ENCODE results near the gene PHACTR1.
"Not testable (repeated sequence)": the region's sequence is repeated elsewhere in the genome, so short reads cannot be mapped to it uniquely, and the experiment has no call there.

PHACTR1 gene

DNA sequence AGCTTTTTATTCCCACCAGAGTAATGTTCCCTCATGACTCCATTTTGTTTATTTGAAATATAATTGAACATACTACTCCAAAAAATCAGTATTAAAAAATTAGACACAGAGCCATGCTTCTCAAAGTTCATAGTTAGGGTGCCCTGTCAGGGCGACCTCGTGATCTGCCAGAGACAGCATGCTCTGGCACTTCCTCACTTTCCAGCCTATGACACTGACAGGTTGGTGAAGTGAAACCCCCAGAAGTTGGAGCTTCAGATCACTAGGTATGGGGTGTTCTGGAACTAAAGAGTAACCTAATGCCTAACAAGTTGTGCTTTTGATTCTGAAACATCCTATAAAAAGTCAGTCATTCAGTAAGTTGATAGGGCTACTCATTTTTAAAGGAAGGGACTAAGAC, 518.8 kb downstream of the PHACTR1 start:
- Histone ChIP-seq H3K9ac (ENCODE audit: low read length) (no peak overlapping the region), H3K4me1 (ENCODE audit: insufficient read depth, low read length) (no peaks in the 10 kb centered on the region), H3K36me3 (ENCODE audit: insufficient read depth, low read length) (no peaks in the 10 kb centered on the region), H3K27ac (ENCODE audit: low read depth, low read length) (no peak overlapping the region), H3K27me3 (ENCODE audit: control insufficient read depth in 1 of 2, insufficient read depth in 2 of 2, low read length in 2 of 2) (no peaks in the 10 kb centered on the region), H3K9me3 (ENCODE audit: low read length) (no peaks in the 10 kb centered on the region), H3K4me3 (ENCODE audit: low read depth in 1 of 2, low read length in 2 of 2) (no peak overlapping the region)

DNA sequence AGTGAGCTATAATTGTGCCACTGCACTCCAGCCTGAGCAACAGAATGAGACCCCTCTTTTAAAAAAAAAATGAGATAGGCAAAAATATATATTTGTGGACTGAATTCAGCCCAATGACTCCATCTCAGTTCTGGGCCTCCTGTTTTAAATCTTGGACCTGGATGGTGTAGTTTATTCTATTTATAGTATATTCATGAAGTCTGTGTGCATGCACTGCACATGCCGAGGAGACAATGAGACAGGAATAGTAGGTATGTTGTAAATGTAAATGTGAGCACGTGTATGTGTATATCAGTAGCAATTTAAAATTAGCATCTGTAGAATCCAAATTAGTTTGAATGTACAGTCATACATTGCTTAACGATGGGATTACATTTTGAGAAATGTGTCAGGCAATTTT, 520.8 kb downstream of the PHACTR1 start:
- no peak overlapping the region for H3K27ac ChIP-seq (ENCODE audit: low read depth, low read length)
- H3K9ac ChIP-seq (ENCODE audit: low read length), result no peak overlapping the region
- no peak overlapping the region for H3K4me3 ChIP-seq (ENCODE audit: low read depth in 1 of 2, low read length in 2 of 2)
- no peaks in the 10 kb centered on the region for H3K27me3 ChIP-seq (ENCODE audit: control insufficient read depth in 1 of 2, insufficient read depth in 2 of 2, low read length in 2 of 2)
- no peaks in the 10 kb centered on the region for H3K4me1 ChIP-seq (ENCODE audit: insufficient read depth, low read length)
- no peaks in the 10 kb centered on the region for H3K9me3 ChIP-seq (ENCODE audit: low read length)
- no peaks in the 10 kb centered on the region for H3K36me3 ChIP-seq (ENCODE audit: insufficient read depth, low read length)

DNA sequence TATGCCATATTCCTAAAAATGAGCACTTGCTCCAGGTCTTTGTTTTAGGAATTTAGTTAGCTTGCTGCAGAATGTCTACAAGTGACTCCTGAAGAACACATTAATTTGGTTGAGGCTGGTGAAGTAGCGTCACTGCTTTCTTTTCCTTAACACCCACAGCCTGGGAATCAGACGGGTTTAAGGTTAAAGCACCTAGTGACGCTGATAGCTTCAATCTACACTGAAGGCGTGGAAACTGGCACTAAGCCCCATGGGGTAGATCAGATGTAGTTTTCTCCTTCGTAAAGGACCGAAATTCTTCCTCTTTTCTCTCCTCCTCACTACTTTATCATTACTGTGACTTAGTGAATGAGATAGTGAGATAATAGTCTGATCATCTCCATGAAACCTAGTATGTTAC, 521.5 kb downstream of the PHACTR1 start:
- Histone ChIP-seq H3K9me3 (ENCODE audit: low read length) (no peaks in the 10 kb centered on the region), H3K9ac (ENCODE audit: low read length) (no peak overlapping the region), H3K27ac (ENCODE audit: low read depth, low read length) (no peak overlapping the region), H3K27me3 (ENCODE audit: control insufficient read depth in 1 of 2, insufficient read depth in 2 of 2, low read length in 2 of 2) (no peaks in the 10 kb centered on the region), H3K36me3 (ENCODE audit: insufficient read depth, low read length) (no peaks in the 10 kb centered on the region), H3K4me1 (ENCODE audit: insufficient read depth, low read length) (no peaks in the 10 kb centered on the region), H3K4me3 (ENCODE audit: low read depth in 1 of 2, low read length in 2 of 2) (no peak overlapping the region)

DNA sequence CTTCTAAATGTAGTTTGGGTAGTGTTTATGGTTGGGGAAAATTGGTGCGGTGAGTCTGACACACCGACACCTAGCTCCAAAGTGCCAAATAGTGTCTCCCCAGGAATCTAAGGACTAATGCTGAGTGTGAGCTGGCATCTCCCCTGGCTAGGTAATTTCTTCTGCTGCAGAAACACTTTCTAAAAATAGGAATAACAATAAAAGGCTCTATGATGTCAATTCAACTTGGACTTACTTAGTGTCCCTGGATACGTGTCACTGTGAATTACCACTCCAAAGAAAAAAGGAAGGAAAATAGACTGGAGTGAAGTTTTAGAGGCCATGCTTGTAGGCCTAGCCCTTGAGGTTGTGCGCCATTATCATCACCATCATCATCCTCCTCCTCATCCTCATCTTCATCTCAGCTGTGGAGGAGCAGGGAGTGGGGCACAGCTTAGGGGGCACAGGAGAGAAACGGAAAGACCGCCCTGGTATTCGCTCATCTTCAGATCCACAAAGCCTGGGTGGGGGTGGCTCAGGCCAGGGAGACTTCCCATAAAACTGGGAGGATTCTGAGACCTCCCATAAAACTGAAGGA, 522.2 kb downstream of the PHACTR1 start:
- no peaks in the 10 kb centered on the region for H3K4me1 ChIP-seq (ENCODE audit: insufficient read depth, low read length)
- no peak overlapping the region for H3K27ac ChIP-seq (ENCODE audit: low read depth, low read length)
- H3K36me3 ChIP-seq (ENCODE audit: insufficient read depth, low read length), result no peaks in the 10 kb centered on the region
- no peaks in the 10 kb centered on the region for H3K9me3 ChIP-seq (ENCODE audit: low read length)
- no peak overlapping the region for H3K9ac ChIP-seq (ENCODE audit: low read length)
- H3K27me3 ChIP-seq (ENCODE audit: control insufficient read depth in 1 of 2, insufficient read depth in 2 of 2, low read length in 2 of 2), result no peaks in the 10 kb centered on the region
- no peak overlapping the region for H3K4me3 ChIP-seq (ENCODE audit: low read depth in 1 of 2, low read length in 2 of 2)

DNA sequence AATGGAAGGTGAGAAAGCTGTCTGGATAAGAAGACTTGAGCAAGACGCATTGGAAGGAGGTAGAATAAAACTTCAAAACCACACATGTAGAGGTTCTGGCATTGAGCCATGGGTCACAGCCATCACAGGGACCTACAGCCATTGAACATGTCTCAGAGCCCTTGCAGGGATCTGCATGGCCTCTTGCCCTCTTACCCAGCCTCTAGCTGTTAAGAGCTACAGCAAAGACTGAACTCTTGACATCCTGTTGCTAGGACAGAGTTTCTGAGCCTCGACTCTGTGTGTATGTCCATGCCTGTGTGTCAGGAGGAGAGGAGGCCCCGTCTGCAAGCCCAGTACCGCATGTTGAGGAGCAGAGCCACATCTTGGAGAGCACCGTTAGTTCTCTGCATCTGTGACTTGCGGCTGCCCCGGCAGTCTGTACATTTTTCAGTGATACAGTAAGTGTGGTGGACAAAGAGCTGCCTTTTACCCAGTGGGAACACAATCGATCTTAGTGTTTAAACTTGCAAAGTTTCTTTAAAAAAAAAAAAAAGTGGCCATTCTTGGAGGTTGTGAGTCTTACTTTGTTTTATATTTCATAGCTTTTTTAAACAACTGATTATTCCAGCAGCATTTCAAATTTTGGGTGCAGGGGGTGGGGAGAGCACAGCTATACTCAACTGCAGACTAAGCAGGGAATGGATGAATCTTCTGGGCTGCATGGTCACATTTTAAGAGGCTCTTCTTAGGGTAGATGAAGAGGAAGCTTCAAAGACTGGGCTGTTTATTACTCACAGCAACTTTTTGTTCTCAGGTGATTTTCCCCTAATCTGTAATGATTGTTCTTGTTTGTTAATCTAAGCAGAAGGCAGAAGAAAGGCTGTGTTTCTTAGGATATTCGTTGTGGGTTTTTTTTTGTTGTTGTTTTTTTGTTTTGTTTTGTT, 523.2 kb downstream of the PHACTR1 start:
- Histone ChIP-seq H3K4me1 (ENCODE audit: insufficient read depth, low read length) (no peaks in the 10 kb centered on the region), H3K9me3 (ENCODE audit: low read length) (no peaks in the 10 kb centered on the region), H3K9ac (ENCODE audit: low read length) (no peak overlapping the region), H3K36me3 (ENCODE audit: insufficient read depth, low read length) (no peaks in the 10 kb centered on the region), H3K27ac (ENCODE audit: low read depth, low read length) (no peak overlapping the region), H3K27me3 (ENCODE audit: control insufficient read depth in 1 of 2, insufficient read depth in 2 of 2, low read length in 2 of 2) (no peaks in the 10 kb centered on the region), H3K4me3 (ENCODE audit: low read depth in 1 of 2, low read length in 2 of 2) (no peak overlapping the region)

DNA sequence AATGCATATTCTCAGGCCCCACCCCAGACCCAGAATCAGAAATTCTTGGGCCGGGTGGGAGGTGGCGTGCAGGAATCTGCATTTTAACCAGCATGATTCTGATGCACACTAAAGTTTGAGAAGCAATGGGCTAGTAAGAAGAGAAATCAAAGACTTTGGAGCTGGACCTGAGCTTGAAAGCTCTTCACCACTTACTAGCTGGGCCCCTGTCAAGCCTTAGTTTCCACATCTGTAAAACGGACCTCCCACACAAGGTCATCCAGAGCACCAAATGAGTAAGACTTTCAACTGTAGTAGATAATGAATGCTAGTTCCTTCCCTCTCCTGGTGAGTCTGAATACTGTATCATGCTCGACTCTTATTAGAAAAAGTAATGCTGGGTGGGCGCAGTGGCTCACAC, 524.8 kb downstream of the PHACTR1 start:
- no peak overlapping the region for H3K9ac ChIP-seq (ENCODE audit: low read length)
- no peak overlapping the region for H3K27ac ChIP-seq (ENCODE audit: low read depth, low read length)
- no peaks in the 10 kb centered on the region for H3K9me3 ChIP-seq (ENCODE audit: low read length)
- H3K4me1 ChIP-seq (ENCODE audit: insufficient read depth, low read length), result no peaks in the 10 kb centered on the region
- H3K36me3 ChIP-seq (ENCODE audit: insufficient read depth, low read length), result no peaks in the 10 kb centered on the region
- H3K4me3 ChIP-seq (ENCODE audit: low read depth in 1 of 2, low read length in 2 of 2), result no peak overlapping the region
- no peaks in the 10 kb centered on the region for H3K27me3 ChIP-seq (ENCODE audit: control insufficient read depth in 1 of 2, insufficient read depth in 2 of 2, low read length in 2 of 2)

DNA sequence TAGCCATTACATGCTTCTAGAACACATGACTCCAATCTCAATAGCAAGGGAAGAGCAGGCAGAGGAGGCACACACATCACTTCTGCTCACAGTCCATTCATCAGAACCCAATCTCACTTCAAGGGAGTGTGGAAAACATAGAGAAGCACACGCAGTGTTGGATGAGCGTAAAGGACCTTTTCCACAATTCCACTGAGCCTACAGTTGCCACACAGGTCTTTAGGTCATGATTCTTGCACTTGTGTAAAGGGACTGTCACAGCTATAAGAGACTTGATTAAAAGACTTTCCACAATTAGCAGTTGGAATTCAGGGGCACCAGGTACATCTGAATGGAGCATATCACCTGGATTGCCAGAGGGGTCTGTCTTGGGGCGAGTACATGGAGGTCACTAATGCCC, 525.6 kb downstream of the PHACTR1 start:
- Histone ChIP-seq H3K9me3 (ENCODE audit: low read length) (no peaks in the 10 kb centered on the region), H3K9ac (ENCODE audit: low read length) (no peak overlapping the region), H3K27me3 (ENCODE audit: control insufficient read depth in 1 of 2, insufficient read depth in 2 of 2, low read length in 2 of 2) (no peaks in the 10 kb centered on the region), H3K27ac (ENCODE audit: low read depth, low read length) (no peak overlapping the region), H3K36me3 (ENCODE audit: insufficient read depth, low read length) (no peaks in the 10 kb centered on the region), H3K4me3 (ENCODE audit: low read depth in 1 of 2, low read length in 2 of 2) (no peak overlapping the region), H3K4me1 (ENCODE audit: insufficient read depth, low read length) (no peaks in the 10 kb centered on the region)

DNA sequence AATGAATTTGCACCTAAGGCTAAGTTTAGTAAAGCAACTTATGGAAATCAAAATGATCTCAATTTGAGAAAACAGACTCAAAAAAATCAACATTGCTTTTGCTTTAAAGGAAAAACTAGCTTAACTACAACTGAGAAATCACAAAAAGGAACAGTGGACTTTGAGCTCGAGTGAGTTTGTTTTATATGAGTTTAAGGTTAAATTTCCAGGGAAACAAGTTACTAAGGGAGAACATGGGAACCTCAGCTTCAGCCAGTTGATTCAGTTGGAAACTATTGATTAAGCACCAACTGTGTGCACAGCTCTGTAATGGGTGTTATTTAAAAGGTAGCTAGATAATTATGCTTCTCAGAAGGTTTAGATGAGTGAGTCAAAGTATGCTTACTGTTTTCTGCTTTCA, 526.0 kb downstream of the PHACTR1 start:
- no peaks in the 10 kb centered on the region for H3K9me3 ChIP-seq (ENCODE audit: low read length)

DNA sequence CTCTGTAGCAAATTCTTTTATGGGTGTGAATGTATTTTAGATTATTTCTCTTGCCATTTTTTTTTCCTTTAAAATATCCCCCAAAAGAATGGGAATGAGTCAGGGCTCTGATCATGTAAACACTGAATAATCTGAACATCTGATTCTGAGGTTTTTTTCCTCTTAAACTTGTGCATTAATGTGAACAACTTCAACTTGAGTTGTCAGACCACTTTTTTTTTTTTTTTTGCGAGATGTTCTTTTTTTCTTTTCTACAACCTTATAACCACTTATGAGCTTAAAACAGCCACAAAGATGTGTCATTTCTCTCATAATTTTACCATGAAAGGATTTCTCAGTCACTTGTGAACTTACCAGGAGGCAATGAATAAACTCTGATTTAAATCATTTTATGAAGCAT, 526.5 kb downstream of the PHACTR1 start:
- Histone ChIP-seq H3K36me3 (ENCODE audit: insufficient read depth, low read length) (no peaks in the 10 kb centered on the region), H3K27me3 (ENCODE audit: control insufficient read depth in 1 of 2, insufficient read depth in 2 of 2, low read length in 2 of 2) (no peaks in the 10 kb centered on the region)

More for the DNA sequence above, 526.0 kb downstream of the PHACTR1 start:
- no peak overlapping the region for H3K4me3 ChIP-seq (ENCODE audit: low read depth in 1 of 2, low read length in 2 of 2)
- no peaks in the 10 kb centered on the region for H3K36me3 ChIP-seq (ENCODE audit: insufficient read depth, low read length)
- H3K4me1 ChIP-seq (ENCODE audit: insufficient read depth, low read length), result no peaks in the 10 kb centered on the region
- H3K27me3 ChIP-seq (ENCODE audit: control insufficient read depth in 1 of 2, insufficient read depth in 2 of 2, low read length in 2 of 2), result no peaks in the 10 kb centered on the region
- H3K9ac ChIP-seq (ENCODE audit: low read length), result no peak overlapping the region
- no peak overlapping the region for H3K27ac ChIP-seq (ENCODE audit: low read depth, low read length)

DNA sequence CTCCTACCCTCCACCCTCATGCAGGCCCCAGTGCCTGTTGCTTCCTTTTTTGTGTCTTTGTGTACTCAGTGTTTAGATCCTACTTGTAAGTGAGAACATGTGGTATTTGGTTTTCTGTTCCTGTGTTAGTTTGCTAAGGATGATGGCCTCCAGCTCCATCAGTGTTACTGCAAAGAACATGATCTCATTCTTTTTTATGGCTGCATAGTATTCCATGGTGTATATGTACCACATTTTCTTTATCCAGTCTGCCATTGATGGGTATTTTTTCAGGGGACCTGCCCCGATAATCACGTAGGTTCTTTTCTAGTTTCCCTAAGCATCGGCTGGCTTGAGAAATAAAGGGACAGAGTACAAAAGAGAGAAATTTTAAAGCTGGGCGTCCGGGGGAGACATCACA, 527.2 kb downstream of the PHACTR1 start:
- not testable (repeated sequence) for H3K9me3 ChIP-seq (ENCODE audit: low read length); H3K9ac ChIP-seq (ENCODE audit: low read length); H3K4me3 ChIP-seq (ENCODE audit: low read depth in 1 of 2, low read length in 2 of 2); H3K36me3 ChIP-seq (ENCODE audit: insufficient read depth, low read length); H3K4me1 ChIP-seq (ENCODE audit: insufficient read depth, low read length); H3K27ac ChIP-seq (ENCODE audit: low read depth, low read length); H3K27me3 ChIP-seq (ENCODE audit: control insufficient read depth in 1 of 2, insufficient read depth in 2 of 2, low read length in 2 of 2)

More for the DNA sequence above, 526.5 kb downstream of the PHACTR1 start:
- Histone ChIP-seq H3K4me3 (ENCODE audit: low read depth in 1 of 2, low read length in 2 of 2) (no peak overlapping the region), H3K9me3 (ENCODE audit: low read length) (no peaks in the 10 kb centered on the region), H3K9ac (ENCODE audit: low read length) (no peak overlapping the region), H3K27ac (ENCODE audit: low read depth, low read length) (no peak overlapping the region), H3K4me1 (ENCODE audit: insufficient read depth, low read length) (no peaks in the 10 kb centered on the region)

DNA sequence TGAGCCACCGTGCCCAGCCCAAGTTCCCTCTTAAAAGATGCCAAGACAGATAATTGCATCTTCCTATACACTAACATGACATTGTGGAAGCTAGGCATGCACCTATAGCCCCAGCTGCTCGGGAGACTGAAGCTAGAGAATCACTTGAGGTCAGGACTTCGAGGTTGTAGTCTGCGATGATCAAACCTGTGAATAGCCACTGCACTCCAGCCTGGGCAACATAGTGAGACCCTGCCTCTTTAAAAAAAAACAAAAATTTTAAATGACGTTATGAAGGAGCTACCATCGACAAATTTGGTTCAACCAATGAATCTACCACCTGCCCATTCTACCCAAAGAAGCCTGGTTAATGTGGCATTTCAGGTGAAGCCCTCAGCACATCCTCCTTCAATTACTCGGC, 531.1 kb downstream of the PHACTR1 start:
- H3K9ac ChIP-seq (ENCODE audit: low read length), result no peak overlapping the region
- H3K36me3 ChIP-seq (ENCODE audit: insufficient read depth, low read length), result no peaks in the 10 kb centered on the region
- no peak overlapping the region for H3K4me3 ChIP-seq (ENCODE audit: low read depth in 1 of 2, low read length in 2 of 2)
- H3K27me3 ChIP-seq (ENCODE audit: control insufficient read depth in 1 of 2, insufficient read depth in 2 of 2, low read length in 2 of 2), result no peaks in the 10 kb centered on the region
- no peaks in the 10 kb centered on the region for H3K9me3 ChIP-seq (ENCODE audit: low read length)
- no peak overlapping the region for H3K27ac ChIP-seq (ENCODE audit: low read depth, low read length)
- H3K4me1 ChIP-seq (ENCODE audit: insufficient read depth, low read length), result no peaks in the 10 kb centered on the region

DNA sequence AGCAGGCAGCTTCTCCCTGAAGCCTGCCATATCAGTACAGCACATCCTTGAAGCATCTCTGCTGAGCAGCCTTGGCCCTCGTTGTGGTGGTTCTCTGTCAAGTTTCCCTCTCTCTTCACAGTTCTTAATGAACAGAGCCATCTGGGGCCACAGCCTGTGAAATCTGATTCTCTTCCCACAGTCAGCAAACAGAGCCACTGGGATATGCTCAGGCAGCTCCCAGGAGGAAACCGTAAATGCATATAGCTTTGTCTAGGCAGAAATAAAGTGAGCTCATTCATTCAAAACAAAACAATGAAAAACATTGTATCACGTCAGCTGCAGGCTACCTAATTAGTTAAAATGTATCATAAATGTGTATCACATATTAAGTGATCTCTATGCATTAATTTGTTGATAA, 531.5 kb downstream of the PHACTR1 start:
- Histone ChIP-seq H3K4me1 (ENCODE audit: insufficient read depth, low read length) (no peaks in the 10 kb centered on the region), H3K27ac (ENCODE audit: low read depth, low read length) (no peak overlapping the region), H3K9ac (ENCODE audit: low read length) (no peak overlapping the region), H3K36me3 (ENCODE audit: insufficient read depth, low read length) (no peaks in the 10 kb centered on the region), H3K27me3 (ENCODE audit: control insufficient read depth in 1 of 2, insufficient read depth in 2 of 2, low read length in 2 of 2) (no peaks in the 10 kb centered on the region), H3K4me3 (ENCODE audit: low read depth in 1 of 2, low read length in 2 of 2) (no peak overlapping the region), H3K9me3 (ENCODE audit: low read length) (no peaks in the 10 kb centered on the region)

Data from muscle layer of colon (tissue), 2 donors.